ENCODE measurements around the gene CYP26C1.

- TF ChIP-seq CTCF (IDR thresholded peaks at IDR 0.05; ENCODE audit: low read length): no peak
- TF ChIP-seq EZH2 (IDR thresholded peaks at IDR 0.05; ENCODE audit: borderline replicate concordance, low read length): no peak
These were observed 20.7 kb downstream of the CYP26C1 start for GRCh38 chr10:93081318-93081717.
